Osteocyte (in vitro differentiated cells): Measurements from ENCODE around the gene CLK2. TPM values are rescaled to one million over a fixed set of nuclear protein-coding genes. Genes with fewer than 3 reads are reported as not detected.

Source experiments
- DNase-seq: peaks from one replicate; pipeline ENCODE4 v3.0.0; 2021; ENCODE audit warnings: mixed read lengths; ENCODE audit not compliant: unreplicated experiment; ENCODE audit errors: extremely low spot score
- H3K27ac Mint-ChIP-seq: one replicate; pipeline ENCODE4 v1.8.0; 2021; ENCODE audit warnings: mild to moderate bottlenecking, mixed read lengths; ENCODE audit not compliant: unreplicated experiment
- H3K27me3 Mint-ChIP-seq: one replicate; pipeline ENCODE4 v1.8.0; 2021; ENCODE audit warnings: mixed read lengths; ENCODE audit not compliant: unreplicated experiment
- H3K36me3 Mint-ChIP-seq: one replicate; pipeline ENCODE4 v1.8.0; 2021; ENCODE audit warnings: mixed read lengths; ENCODE audit not compliant: unreplicated experiment
- H3K4me1 Mint-ChIP-seq: one replicate; pipeline ENCODE4 v1.8.0; 2021; ENCODE audit warnings: mixed read lengths; ENCODE audit not compliant: unreplicated experiment
- H3K4me3 Mint-ChIP-seq: one replicate; pipeline ENCODE4 v1.8.0; 2021; ENCODE audit warnings: mild to moderate bottlenecking, moderate library complexity, mixed read lengths; ENCODE audit not compliant: unreplicated experiment
- H3K9me3 Mint-ChIP-seq: one replicate; pipeline ENCODE4 v1.8.0; 2021; ENCODE audit warnings: mixed read lengths; ENCODE audit not compliant: unreplicated experiment
- total RNA-seq: library from RNA; stranded (reverse); gene quantifications from 2 replicates; pipeline ENCODE4 v1.2.1, GENCODE V29; 2021
- TF ChIP-seq, protein P1 (sequence below): fragments of 200-600 bp; sonication (generic); IDR thresholded peaks from 2 replicates; pipeline ENCODE4 v1.5.0; 2021; ENCODE audit warnings: antibody characterized with exemption, mild to moderate bottlenecking, moderate library complexity

Gene CLK2
- total RNA-seq, 1 donor from 2014 or later, result 63.5 TPM

GRCh38 chr1:155304558-155305063, 31.3 kb upstream of the CLK2 start:
- TF ChIP-seq, protein P1, sequence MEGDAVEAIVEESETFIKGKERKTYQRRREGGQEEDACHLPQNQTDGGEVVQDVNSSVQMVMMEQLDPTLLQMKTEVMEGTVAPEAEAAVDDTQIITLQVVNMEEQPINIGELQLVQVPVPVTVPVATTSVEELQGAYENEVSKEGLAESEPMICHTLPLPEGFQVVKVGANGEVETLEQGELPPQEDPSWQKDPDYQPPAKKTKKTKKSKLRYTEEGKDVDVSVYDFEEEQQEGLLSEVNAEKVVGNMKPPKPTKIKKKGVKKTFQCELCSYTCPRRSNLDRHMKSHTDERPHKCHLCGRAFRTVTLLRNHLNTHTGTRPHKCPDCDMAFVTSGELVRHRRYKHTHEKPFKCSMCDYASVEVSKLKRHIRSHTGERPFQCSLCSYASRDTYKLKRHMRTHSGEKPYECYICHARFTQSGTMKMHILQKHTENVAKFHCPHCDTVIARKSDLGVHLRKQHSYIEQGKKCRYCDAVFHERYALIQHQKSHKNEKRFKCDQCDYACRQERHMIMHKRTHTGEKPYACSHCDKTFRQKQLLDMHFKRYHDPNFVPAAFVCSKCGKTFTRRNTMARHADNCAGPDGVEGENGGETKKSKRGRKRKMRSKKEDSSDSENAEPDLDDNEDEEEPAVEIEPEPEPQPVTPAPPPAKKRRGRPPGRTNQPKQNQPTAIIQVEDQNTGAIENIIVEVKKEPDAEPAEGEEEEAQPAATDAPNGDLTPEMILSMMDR, result no peak
- Mint-ChIP-seq H3K36me3 (no peaks in the 10 kb centered on the region), H3K27me3 (no peaks in the 10 kb centered on the region), H3K9me3 (no peaks in the 10 kb centered on the region), H3K4me1 (peaks cover 12% of the 10 kb centered on the region), H3K4me3 (no peak overlapping the region), H3K27ac (no peak overlapping the region)
- no peak for DNase-seq

DNA sequence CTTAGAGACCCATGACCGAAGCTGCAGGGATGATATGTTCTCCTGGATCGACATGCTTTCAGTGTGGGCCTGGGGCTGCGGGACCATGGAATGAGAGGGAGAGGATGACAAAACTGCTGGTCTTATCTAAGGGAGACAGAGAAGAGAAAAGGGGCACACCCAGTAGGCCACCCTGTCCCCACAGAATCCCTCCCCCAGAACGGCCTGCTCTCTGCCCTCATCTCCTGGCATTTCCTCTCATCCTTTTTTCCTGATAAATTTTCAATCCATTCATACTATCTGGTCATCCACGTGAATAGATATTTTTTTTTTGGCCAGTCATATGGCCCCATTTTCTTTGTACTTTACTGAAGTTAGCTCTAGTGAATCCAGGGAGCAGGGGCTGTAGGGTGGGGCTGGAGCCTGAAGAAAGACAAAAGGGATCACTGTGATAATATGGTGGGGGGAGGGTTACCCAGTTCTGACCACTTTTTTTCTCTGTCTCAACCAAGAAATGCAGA, 28.1 kb upstream of the CLK2 start, which contains the start of gene PKLR:
PKLR (minus strand) TSS at position 97 of the 500 bp plus-strand sequence; CDS start at position 54, 43 bp downstream.
- Mint-ChIP-seq H3K9me3 (no peaks in the 10 kb centered on the region), H3K27ac (no peak within 1 kb of the TSS), H3K27me3 (peaks cover 13% of the 10 kb centered on the region), H3K4me1 (peaks cover 6% of the 10 kb centered on the region), H3K4me3 (no peak within 1 kb of the TSS), H3K36me3 (no peaks in the 10 kb centered on the region)
- DNase-seq, result no peak
- TF ChIP-seq, protein P1, result no peak

- H3K27me3 Mint-ChIP-seq, result peaks cover 16% of the 10 kb centered on the region
- H3K9me3 Mint-ChIP-seq, result no peaks in the 10 kb centered on the region
- TF ChIP-seq, protein P1, result no peak
- H3K4me1 Mint-ChIP-seq, result peaks cover 2% of the 10 kb centered on the region
- H3K4me3 Mint-ChIP-seq, result no peak overlapping the region
- DNase-seq, result no peak
- H3K36me3 Mint-ChIP-seq, result no peaks in the 10 kb centered on the region
- H3K27ac Mint-ChIP-seq, result no peak overlapping the region
Measured at GRCh38 chr1:155300553-155301329, 27.4 kb upstream of the CLK2 start.

GRCh38 chr1:155300024-155300423, 26.7 kb upstream of the CLK2 start:
- H3K9me3 Mint-ChIP-seq, result no peaks in the 10 kb centered on the region
- peaks cover 16% of the 10 kb centered on the region for H3K27me3 Mint-ChIP-seq
- H3K36me3 Mint-ChIP-seq, result no peaks in the 10 kb centered on the region
- no peak for DNase-seq
- no peak overlapping the region for H3K27ac Mint-ChIP-seq
- TF ChIP-seq, protein P1, result no peak
- no peak overlapping the region for H3K4me3 Mint-ChIP-seq
- H3K4me1 Mint-ChIP-seq, result no peaks in the 10 kb centered on the region

- Mint-ChIP-seq H3K4me1 (no peaks in the 10 kb centered on the region), H3K27me3 (peaks cover 16% of the 10 kb centered on the region), H3K27ac (no peak overlapping the region), H3K4me3 (no peak overlapping the region), H3K9me3 (no peaks in the 10 kb centered on the region), H3K36me3 (no peaks in the 10 kb centered on the region)
- DNase-seq, result no peak
- TF ChIP-seq, protein P1, result no peak
Measured at GRCh38 chr1:155297384-155297783, 24.1 kb upstream of the CLK2 start.
